NCI-H510A treated with DMSO at 0.1 percent for 48 hours (cell line): ENCODE data around the gene POLR3G.

Experiments used
- DNase-seq: peaks from one replicate; lab custom pipeline; 2025; lab: John Stamatoyannopoulos, UW

Gene POLR3G, protein sequence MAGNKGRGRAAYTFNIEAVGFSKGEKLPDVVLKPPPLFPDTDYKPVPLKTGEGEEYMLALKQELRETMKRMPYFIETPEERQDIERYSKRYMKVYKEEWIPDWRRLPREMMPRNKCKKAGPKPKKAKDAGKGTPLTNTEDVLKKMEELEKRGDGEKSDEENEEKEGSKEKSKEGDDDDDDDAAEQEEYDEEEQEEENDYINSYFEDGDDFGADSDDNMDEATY

GRCh38 chr5:90474235-90475107 is at the start of gene POLR3G, which contains the start of gene MBLAC2:
Gene POLR3G (plus strand): TSS chr5:90474864. CDS start chr5:90485568, 10,704 bp downstream.
Gene MBLAC2 (minus strand): TSS chr5:90474771. CDS start chr5:90474292, 479 bp downstream.
- peak; percentile 70 for DNase-seq

GRCh38 chr5:90434116-90434714 is 40.4 kb upstream of the POLR3G start:
- DNase-seq = no peak

DNA sequence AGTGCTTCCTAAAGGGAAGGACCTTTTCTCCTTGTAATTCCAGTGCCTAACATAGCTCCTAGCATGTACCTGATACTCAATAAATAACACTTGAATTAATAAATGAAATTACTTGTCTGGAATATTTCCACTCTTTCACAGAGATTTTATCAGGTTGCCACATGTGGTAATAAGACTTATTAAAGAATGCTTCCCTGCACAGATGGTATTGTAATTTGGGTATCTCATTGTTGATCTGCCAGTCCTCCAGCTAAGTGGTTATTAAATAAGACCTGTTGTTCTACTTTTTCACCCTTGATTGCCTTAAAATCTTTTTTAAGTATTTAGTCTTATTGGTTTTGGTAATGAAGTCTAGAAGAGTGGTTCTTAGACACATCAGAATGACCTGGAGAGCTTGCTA is 37.0 kb upstream of the POLR3G start:
- DNase-seq = no peak

DNA sequence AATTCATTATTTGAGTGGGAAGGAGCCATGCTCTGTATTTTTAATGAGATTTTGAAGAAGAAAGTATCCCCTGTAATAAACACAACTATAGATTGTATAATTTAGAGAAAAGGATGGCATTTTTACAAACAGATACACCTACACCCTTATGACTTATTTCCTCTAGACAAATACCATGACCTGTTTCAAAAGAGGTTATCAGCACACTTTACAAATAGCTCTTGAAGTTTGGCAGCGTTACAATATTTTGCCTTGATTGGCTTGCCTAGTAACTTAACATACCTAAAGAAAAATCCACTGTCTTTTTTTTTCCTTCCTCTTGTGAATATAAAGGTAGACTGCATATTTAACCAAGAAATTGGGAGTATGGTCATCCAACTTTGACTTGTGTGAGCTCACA is 36.6 kb upstream of the POLR3G start:
- DNase-seq = no peak

- DNase-seq = no peak
These were observed 34.0 kb upstream of the POLR3G start for GRCh38 chr5:90440644-90441043.

DNA sequence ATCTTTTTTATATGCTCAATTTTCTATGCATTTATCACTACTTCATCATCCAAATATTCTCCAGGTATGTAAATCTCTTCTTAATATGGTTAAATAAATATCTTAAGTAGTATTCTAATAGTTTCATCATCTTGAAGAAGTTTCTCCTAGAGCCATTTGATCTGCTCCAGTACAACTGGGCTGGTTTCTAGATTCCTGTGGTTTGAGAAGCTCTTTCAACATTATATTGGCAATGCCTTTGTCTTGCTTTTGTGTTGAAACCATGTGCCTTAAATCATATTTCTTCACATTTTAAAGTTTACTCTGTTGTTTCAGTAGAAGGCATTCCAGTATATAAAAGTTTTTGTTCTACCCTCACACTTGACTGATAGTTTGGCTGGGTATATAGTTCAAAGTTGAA is 27.7 kb upstream of the POLR3G start:
- DNase-seq = no peak

DNA sequence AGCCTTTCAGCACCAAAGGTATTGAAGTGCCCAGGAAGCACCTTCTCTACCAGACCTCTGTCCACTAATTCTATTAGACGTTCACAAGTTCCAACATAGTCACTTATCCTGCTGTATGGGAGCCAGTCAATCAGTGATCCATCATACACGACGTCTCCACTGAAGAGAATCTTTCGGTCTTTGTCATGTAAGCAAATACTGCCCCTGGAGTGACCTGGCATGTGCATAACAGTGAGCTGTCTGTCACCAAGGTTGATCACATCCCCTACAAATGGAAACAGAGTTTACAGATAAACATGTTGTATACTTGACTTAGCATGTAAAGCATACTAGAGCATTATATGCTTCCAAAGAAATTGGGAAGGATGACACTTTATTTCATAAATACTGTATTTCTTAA is 13.4 kb upstream of the POLR3G start:
- DNase-seq = no peak

- DNase-seq = no peak
These were observed 1.8 kb upstream of the POLR3G start for GRCh38 chr5:90472783-90473395.

DNA sequence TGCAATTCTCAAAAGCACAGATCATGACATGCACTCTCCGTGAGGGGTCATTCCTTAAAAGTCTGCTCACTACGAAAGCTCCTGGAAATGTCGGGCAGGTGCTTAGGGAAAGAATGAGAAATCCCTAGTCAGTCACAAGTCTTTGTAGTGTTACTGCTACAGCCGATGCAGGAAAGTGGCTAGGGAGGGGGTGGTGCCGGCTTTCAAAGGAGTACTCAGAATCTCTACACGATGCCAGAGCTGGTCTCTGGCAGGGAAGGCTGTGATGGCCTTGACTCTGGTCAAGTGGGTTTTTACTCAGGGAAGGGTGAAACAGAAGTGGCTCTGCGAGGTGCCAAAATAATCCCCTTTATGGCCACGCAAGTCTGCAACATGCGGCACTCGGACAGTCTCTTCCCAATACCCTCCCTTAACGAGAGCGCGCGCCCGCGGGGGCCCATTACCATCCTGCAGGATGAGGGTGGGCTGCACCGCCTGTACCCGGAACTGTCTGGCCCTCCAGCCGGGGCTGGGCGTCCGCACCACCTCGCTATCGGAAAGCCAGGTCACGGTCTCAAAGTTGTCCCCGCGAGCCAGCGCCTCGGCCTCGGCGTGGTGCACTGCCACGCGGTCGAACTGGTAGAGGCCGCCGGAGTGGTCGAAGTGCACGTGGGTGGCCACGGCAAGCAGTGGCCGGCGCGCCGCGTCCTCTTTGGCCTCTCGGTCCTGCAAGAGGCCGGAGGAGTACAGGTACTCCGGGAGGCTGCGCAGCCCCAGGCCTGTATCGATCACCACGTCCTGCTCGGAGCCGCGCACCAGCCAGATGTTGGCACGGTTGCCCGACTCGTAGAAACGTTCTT is 1.0 kb upstream of the POLR3G start:
- DNase-seq = peak; percentile 15

DNA sequence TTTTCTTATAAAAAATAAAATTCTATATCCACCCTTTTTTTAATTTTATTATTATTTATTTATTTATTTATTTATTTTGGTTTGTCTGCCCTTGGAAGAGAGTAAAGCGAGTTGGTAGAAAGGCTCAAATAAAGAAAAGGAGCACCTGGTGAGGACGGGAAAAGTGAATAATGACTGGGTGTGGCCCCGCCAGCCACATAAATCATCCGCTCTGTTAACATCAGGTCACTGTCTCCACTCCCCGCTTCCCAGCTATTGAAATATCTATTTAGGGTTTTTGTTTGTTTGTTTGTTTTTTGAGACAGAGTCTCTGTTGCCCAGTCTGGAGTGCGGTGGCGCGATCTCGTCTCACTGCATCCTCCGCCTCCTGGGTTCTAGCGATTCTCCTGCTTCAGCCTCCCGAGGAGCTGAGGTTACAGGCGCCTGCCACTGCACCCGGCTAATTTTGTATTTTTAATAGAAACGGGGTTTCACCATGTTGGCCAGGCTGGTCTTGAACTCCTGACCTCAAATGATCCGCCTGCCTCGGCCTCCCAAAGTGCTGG is 844 bp downstream of the POLR3G start:
- peak; percentile 47 for DNase-seq

DNA sequence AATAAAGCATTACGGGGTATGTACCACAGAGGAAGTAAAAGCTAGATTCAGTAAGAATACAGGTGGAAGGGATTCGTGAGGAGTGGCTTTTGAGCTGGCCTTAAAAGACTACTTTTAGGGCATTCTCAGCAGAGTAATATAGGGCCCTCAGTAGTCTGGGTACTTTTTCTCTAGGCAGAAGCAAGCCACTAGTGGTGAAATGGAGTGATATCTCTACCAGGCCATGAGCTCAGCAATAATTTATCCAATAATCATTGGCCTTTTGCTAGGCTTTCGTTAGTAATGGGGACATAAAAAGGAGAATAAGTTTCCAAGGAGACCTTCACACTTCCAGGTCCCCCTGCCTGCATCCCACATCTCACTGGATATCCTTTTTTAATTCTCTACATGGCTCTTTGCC is 1.7 kb downstream of the POLR3G start:
- no peak for DNase-seq

- DNase-seq = no peak
These were observed 2.4 kb downstream of the POLR3G start for GRCh38 chr5:90477073-90477472.

GRCh38 chr5:90477621-90478215 is 3.1 kb downstream of the POLR3G start:
- no peak for DNase-seq

- no peak for DNase-seq
These were observed 5.1 kb downstream of the POLR3G start for GRCh38 chr5:90479611-90480385.

DNA sequence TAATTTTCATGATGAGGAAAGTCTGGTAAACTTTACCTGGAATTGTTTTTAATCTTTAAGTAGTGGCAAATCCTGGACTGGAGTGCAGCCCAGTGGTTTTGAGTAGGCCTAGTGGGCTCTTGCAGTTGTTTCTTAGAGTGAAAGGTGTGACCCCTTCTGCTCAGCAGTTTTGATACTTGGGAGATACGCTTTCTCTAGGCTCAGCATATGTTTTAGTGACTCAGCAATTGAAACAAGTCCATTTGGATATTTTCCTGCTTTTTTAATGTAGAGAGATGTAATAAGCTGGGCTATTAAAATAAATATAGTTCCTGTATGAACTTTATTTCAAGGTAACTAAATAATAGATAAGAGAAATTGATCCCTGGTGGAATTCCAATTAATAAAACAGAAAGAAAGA is 6.0 kb downstream of the POLR3G start:
- no peak for DNase-seq

- no peak for DNase-seq
These were observed 8.5 kb downstream of the POLR3G start for GRCh38 chr5:90483206-90483605.

DNA sequence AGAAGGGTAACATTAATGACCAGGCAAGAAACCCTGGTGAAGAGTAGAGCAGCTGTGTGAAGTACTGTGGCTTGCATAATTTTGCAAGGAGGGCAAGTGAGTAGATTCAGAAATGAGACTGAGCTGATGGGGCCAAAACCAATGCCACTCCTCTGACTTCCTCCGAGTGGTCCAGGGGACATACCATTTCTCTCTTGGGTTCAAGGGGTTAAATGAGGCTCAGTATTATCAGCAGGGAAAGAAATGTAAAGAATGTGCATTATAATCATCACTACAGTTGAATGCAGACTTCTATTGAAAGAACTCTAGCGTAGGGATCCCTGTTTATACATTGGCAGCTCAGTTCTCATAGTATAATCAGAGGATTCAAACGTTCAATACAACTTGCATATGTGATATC is 9.9 kb downstream of the POLR3G start:
- no peak for DNase-seq

DNA sequence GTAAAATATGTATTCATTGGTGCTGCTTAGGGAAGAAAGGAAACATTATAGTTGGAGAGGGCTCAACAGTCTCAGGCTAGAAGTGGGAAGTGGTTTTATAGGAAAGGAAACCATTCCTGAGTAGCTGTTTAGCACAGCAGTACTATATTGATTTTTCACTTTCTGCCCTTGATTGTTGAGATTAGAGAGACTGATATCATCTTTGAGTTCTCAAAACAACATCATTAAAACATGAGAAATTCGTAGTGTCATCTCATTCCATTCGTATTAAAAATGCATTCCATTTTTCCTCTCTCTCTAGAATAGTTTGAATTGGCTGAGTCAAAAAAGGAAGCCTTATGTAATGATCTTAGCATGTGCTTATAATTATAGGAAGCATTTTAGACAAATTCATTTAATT is 14.1 kb downstream of the POLR3G start:
- DNase-seq = no peak

- no peak for DNase-seq
These were observed 19.4 kb downstream of the POLR3G start for GRCh38 chr5:90494043-90494442.

DNA sequence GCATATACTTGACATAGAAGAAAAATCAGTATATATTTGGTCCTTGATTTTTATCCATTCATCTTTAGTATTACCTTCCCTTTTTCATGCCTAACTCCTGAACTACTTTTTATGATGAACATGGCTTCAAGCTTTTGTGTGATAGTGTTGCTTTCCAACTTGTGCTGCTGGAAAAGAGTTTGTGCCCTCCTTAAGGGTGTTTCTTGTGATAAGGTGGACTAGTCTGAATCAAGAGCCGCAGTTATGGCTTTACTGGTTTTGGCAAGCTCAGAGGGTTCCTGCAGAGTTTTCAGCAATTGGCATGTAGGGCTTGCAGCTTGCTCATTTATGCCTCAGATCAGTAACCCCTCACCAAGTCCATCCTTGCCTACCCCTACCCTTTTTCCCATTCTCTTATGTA is 20.5 kb downstream of the POLR3G start:
- no peak for DNase-seq
